ENCODE results near the gene PPFIA1. TPM values are rescaled to one million over a fixed set of nuclear protein-coding genes. Genes with fewer than 3 reads are reported as not detected.

PPFIA1 gene
- polyA plus RNA-seq, 2 of the 4 experiments (the other 2 are of a cell fraction): 23.3 to 45.6 TPM

GRCh38 chr11:70326833-70327232 lies 56.3 kb downstream of the PPFIA1 start:
- Histone ChIP-seq H3K4me1 (peaks cover 16% of the 10 kb centered on the region), H3K4me3 (no peak overlapping the region), H3K4me2 (no peak overlapping the region), H3K27ac (no peak overlapping the region), H3K9me3 (no peaks in the 10 kb centered on the region)
- FAIRE-seq (no peak), DNase-seq (ENCODE audit: low read depth in 1 of 2, low spot score in 1 of 2) (no peak), ATAC-seq (no peak)
- CTCF ChIA-PET: interaction anchor here (0.6 to 1.2 kb wide), 3 partner anchors 14 to 29 kb away, joined by 3 read pairs; no protein-coding TSS in a partner anchor
- WGBS (ENCODE audit: missing lambda C conversion rate): 59% methylated on average over 2 of the region's 2 CpGs
- POLR2A ChIA-PET: no interaction called here
- TF ChIP-seq JUNB (IDR thresholded peaks at IDR 0.05): no peak
- no peak for TF ChIP-seq POLR2AphosphoS2 (conservative IDR thresholded peaks at IDR 0.05; ENCODE audit: low read length)
- no peak for TF ChIP-seq NFE2L2 (conservative IDR thresholded peaks at IDR 0.05; ENCODE audit: low read length)
- TF ChIP-seq KDM5A (IDR thresholded peaks at IDR 0.05): no peak
- no peak for TF ChIP-seq EHF (CRISPR knock-in tag; IDR thresholded peaks at IDR 0.05)
- TF ChIP-seq RCOR1 (IDR thresholded peaks at IDR 0.05; ENCODE audit: low read depth, low read length): no peak
- no peak for TF ChIP-seq BHLHE40 (IDR thresholded peaks at IDR 0.05; ENCODE audit: low read depth, low read length)

GRCh38 chr11:70327717-70328116 lies 57.2 kb downstream of the PPFIA1 start:
- FAIRE-seq (no peak), ATAC-seq (no peak), DNase-seq (ENCODE audit: low read depth in 1 of 2, low spot score in 1 of 2) (no peak)
- POLR2A ChIA-PET: no interaction called here
- Histone ChIP-seq H3K4me3 (no peak overlapping the region), H3K27ac (no peak overlapping the region), H3K4me1 (peaks cover 16% of the 10 kb centered on the region), H3K4me2 (no peak overlapping the region), H3K9me3 (no peaks in the 10 kb centered on the region)
- WGBS (ENCODE audit: missing lambda C conversion rate): 95% methylated on average over 10 of the region's 10 CpGs
- TF ChIP-seq RARB (CRISPR knock-in tag; IDR thresholded peaks at IDR 0.05) (no peak), MAX (IDR thresholded peaks at IDR 0.05) (no peak), RFX5 (IDR thresholded peaks at IDR 0.05) (no peak), PBX3 (IDR thresholded peaks at IDR 0.05) (no peak), ESRRA (IDR thresholded peaks at IDR 0.05; ENCODE audit: borderline replicate concordance, low read length) (no peak), PHF8 (IDR thresholded peaks at IDR 0.05; ENCODE audit: borderline replicate concordance, low read depth) (no peak)
- CTCF ChIA-PET: interaction anchor here (1.2 kb wide), 1 partner anchor 15 kb away, joined by 3 read pairs; no protein-coding TSS in a partner anchor

GRCh38 chr11:70328556-70328955 lies 58.1 kb downstream of the PPFIA1 start:
- ChIA-PET CTCF (no interaction called here), POLR2A (no interaction called here)
- H3K4me3 ChIP-seq: no peak overlapping the region
- 77% methylated on average over 4 of the region's 4 CpGs for WGBS (ENCODE audit: missing lambda C conversion rate)
- TF ChIP-seq HOXA7 (CRISPR knock-in tag; IDR thresholded peaks at IDR 0.05) (no peak), POLR2AphosphoS2 (conservative IDR thresholded peaks at IDR 0.05; ENCODE audit: low read length) (no peak), EHMT2 (IDR thresholded peaks at IDR 0.05; ENCODE audit: low read depth) (no peak), MAFK (IDR thresholded peaks at IDR 0.05; ENCODE audit: partially characterized antibody) (no peak), SMC3 (IDR thresholded peaks at IDR 0.05) (no peak), REST (IDR thresholded peaks at IDR 0.05) (no peak), NFE2L2 (conservative IDR thresholded peaks at IDR 0.05; ENCODE audit: low read length) (no peak), HMGXB4 (CRISPR knock-in tag; IDR thresholded peaks at IDR 0.05; ENCODE audit: borderline replicate concordance) (no peak), MAX (IDR thresholded peaks at IDR 0.05) (no peak), JUNB (IDR thresholded peaks at IDR 0.05) (no peak), FOSB (CRISPR knock-in tag; IDR thresholded peaks at IDR 0.05) (no peak), NR3C1 (IDR thresholded peaks at IDR 0.05) (no peak), HEYL (CRISPR knock-in tag; IDR thresholded peaks at IDR 0.05) (no peak), PBX3 (IDR thresholded peaks at IDR 0.05) (no peak), HES2 (IDR thresholded peaks at IDR 0.05) (no peak), ESRRA (IDR thresholded peaks at IDR 0.05; ENCODE audit: borderline replicate concordance, low read length) (no peak)
- H3K4me1 ChIP-seq: peaks cover 13% of the 10 kb centered on the region
- no peak for FAIRE-seq
- DNase-seq (ENCODE audit: low read depth in 1 of 2, low spot score in 1 of 2): no peak
- no peak overlapping the region for H3K27ac ChIP-seq
- ATAC-seq: no peak
- no peaks in the 10 kb centered on the region for H3K9me3 ChIP-seq
- no peak overlapping the region for H3K4me2 ChIP-seq
